OCI-LY7 (cell line): ENCODE data around the gene ECI1. TPM values are rescaled to one million over a fixed set of nuclear protein-coding genes. Genes with fewer than 3 reads are reported as not detected.

Source experiments
- BruUV-seq: library from RNA; stranded (reverse); fragments of 400-500 nt; replicated peaks from 2 replicates; lab custom pipeline; 2021; lab: Mats Ljungman, UMichigan
- CTCF ChIA-PET: fragments of 300-600 bp; sonication (Branson Sonifier 250); formaldehyde crosslinking; loops from one replicate; lab custom pipeline; 2022; ENCODE audit warnings: antibody characterized with exemption; ENCODE audit not compliant: unreplicated experiment; lab: Charles Lee
- POLR2A ChIA-PET: fragments of 300-600 bp; sonication (Branson Sonifier 250); formaldehyde crosslinking; loops from one replicate; lab custom pipeline; 2022; ENCODE audit warnings: antibody characterized with exemption; lab: Charles Lee
- DNase-seq: peaks from one replicate; pipeline ENCODE4 v3.0.0-alpha.2; 2015; ENCODE audit warnings: low spot score
- H2AFZ ChIP-seq: fragments of 200-600 bp; sonication (generic), shearing (Covaris generic); 2 replicates; pipeline ENCODE4 v1.6.1; 2014; ENCODE audit warnings: mild to moderate bottlenecking, antibody characterized with exemption, low read length, moderate library complexity
- H3K27ac ChIP-seq: fragments of 200-600 bp; sonication (generic); 2 replicates; pipeline ENCODE4 v1.5.1; 2014; ENCODE audit warnings: mixed run types, low read depth, mild to moderate bottlenecking, moderate library complexity, low read length, inconsistent platforms; ENCODE audit not compliant: poor library complexity, severe bottlenecking
- H3K36me3 ChIP-seq: fragments of 200-600 bp; sonication (generic); 2 replicates; pipeline ENCODE4 v1.6.1; 2014; ENCODE audit warnings: mild to moderate bottlenecking, antibody characterized with exemption, low read length, moderate library complexity, mixed read lengths; ENCODE audit not compliant: insufficient read depth
- H3K4me1 ChIP-seq: fragments of 200-600 bp; sonication (generic); 2 replicates; pipeline ENCODE4 v1.5.1; 2014; ENCODE audit warnings: mild to moderate bottlenecking, low read length; ENCODE audit not compliant: insufficient read depth, poor library complexity, severe bottlenecking
- H3K4me2 ChIP-seq: fragments of 200-600 bp; sonication (generic); 2 replicates; pipeline ENCODE4 v1.6.1; 2014; ENCODE audit warnings: mild to moderate bottlenecking, low read length
- H3K4me3 ChIP-seq: fragments of 200-600 bp; sonication (generic); 2 replicates; pipeline ENCODE4 v1.5.1; 2014; ENCODE audit warnings: mild to moderate bottlenecking, low read depth, low read length; ENCODE audit not compliant: poor library complexity, severe bottlenecking
- H3K79me2 ChIP-seq: fragments of 200-600 bp; sonication (generic); 2 replicates; pipeline ENCODE4 v1.6.1; 2016; ENCODE audit warnings: low read depth, mild to moderate bottlenecking, low read length, moderate library complexity, mixed read lengths; ENCODE audit not compliant: insufficient read depth
- H3K9me2 ChIP-seq: fragments of 200-600 bp; sonication (generic); 2 replicates; pipeline ENCODE4 v1.6.1; 2016; ENCODE audit warnings: mild to moderate bottlenecking, low read length, mixed read lengths; ENCODE audit not compliant: insufficient read depth
- H3K9me3 ChIP-seq: fragments of 200-600 bp; sonication (generic); 2 replicates; pipeline ENCODE4 v1.6.1; 2014; ENCODE audit warnings: mild to moderate bottlenecking, mixed run types, low read length, mixed read lengths
- H4K20me1 ChIP-seq: fragments of 200-600 bp; sonication (generic); 2 replicates; pipeline ENCODE4 v1.6.1; 2014; ENCODE audit warnings: mild to moderate bottlenecking, antibody characterized with exemption, low read length, moderate library complexity, mixed read lengths; ENCODE audit not compliant: insufficient read depth
- CTCF ChIP-seq: fragments of 200-600 bp; sonication (generic); conservative IDR thresholded peaks from 2 replicates; pipeline ENCODE4 v1.5.1; 2014; ENCODE audit warnings: mild to moderate bottlenecking, antibody characterized with exemption, low read length, moderate library complexity, mixed read lengths
- EZH2phosphoT487 ChIP-seq: fragments of 200-600 bp; sonication (generic); IDR thresholded peaks from 2 replicates; pipeline ENCODE4 v1.6.1; 2018; ENCODE audit warnings: low read depth, borderline replicate concordance, mild to moderate bottlenecking, mixed run types, antibody characterized with exemption, low read length, moderate library complexity, mixed read lengths
- intact Hi-C: fragments of 100-400 bp; cut with micrococcal nuclease; formaldehyde crosslinking; loops from one replicate; pipeline ENCODE4 v1.10.0; 2022; ENCODE audit not compliant: unreplicated experiment
- total RNA-seq, 2 experiments: library from RNA; depleted of rRNA in 1 of 2; stranded (reverse); fragments of >200 nt in 1 of 2; shearing (Covaris generic) in 1 of 2; gene quantifications; 2 replicates each; pipeline ENCODE4 v1.2.3, GENCODE V29; 2014 to 2022

Gene ECI1
- total RNA-seq, 2 experiments from 2014 or later: 74.5 to 80.0 TPM

- Histone ChIP-seq H3K36me3 (peaks cover 79% of the 10 kb centered on the region), H3K9me2 (no peaks in the 10 kb centered on the region), H3K4me3 (no peak overlapping the region), H3K4me2 (no peak overlapping the region), H3K27ac (no peak overlapping the region), H3K79me2 (no peaks in the 10 kb centered on the region), H2AFZ (no peak overlapping the region), H3K4me1 (no peaks in the 10 kb centered on the region), H3K9me3 (no peaks in the 10 kb centered on the region), H4K20me1 (no peaks in the 10 kb centered on the region)
- intact Hi-C loops: no loop called here
- ChIA-PET CTCF (no interaction called here), POLR2A (no interaction called here)
- DNase-seq: no peak
- TF ChIP-seq CTCF (no peak), EZH2phosphoT487 (no peak)
- BruUV-seq: no TSS peak
Observed at GRCh38 chr16:2233872-2234812, 17.2 kb downstream of the ECI1 start.

GRCh38 chr16:2233046-2233775 is 18.2 kb downstream of the ECI1 start:
- Histone ChIP-seq H3K36me3 (peaks cover 79% of the 10 kb centered on the region), H3K4me2 (no peak overlapping the region), H3K9me2 (no peaks in the 10 kb centered on the region), H4K20me1 (no peaks in the 10 kb centered on the region), H3K27ac (no peak overlapping the region), H3K79me2 (no peaks in the 10 kb centered on the region), H3K4me3 (no peak overlapping the region), H3K4me1 (no peaks in the 10 kb centered on the region), H3K9me3 (no peaks in the 10 kb centered on the region), H2AFZ (no peak overlapping the region)
- no peak for DNase-seq
- TF ChIP-seq EZH2phosphoT487 (no peak), CTCF (no peak)
- ChIA-PET CTCF (no interaction called here), POLR2A (no interaction called here)
- intact Hi-C loops: no loop called here
- BruUV-seq: no TSS peak
